GM19023 (cell line): ENCODE data around the gene GAREM2.

Experiments
- ATAC-seq: cut with Tn5 transposase; IDR thresholded peaks from one replicate; pipeline ENCODE4 v1.9.1; 2021; ENCODE audit warnings: mild to moderate bottlenecking, moderate library complexity; ENCODE audit not compliant: unreplicated experiment

Gene GAREM2

DNA sequence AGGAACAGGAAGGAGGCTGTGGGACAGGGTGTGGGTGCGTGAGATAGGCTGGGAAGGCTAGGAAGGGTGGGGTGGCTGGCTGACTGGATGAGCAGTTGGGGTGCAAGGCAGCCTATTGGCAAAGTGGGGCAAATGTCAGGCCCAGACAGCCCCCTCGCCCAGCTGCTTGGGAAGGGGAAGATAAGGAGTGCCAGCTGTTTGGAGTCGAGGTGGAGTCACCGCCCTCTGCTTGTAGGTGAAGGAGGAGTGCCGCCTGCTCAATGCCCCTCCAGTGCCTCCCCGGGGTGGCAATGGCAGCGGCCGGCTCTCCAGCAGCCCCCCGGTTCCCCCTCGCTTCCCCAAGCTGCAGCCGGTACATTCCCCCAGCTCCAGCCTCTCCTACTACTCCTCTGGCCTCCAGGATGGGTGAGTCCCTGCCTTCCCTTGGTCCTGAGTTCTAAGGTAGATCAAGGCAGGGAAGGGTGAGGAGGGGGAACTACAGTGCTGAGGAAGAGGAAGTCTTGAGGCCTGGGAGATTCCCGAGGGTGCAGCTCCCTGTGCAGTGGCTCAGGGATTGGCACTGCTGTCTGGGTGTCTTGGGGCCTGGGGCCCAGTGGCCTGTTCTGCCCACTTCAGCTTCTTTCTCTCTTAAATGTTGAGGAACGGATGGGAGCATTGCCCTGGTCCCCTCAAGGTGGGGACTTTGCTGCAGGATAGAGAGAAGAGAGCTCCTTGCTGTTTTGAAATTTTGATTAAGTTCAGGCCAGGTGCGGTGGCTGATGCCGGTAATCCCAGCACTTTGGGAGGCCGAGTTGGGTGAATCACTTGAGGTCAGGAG lies 13.3 kb downstream of the GAREM2 start:
- ATAC-seq: no peak

DNA sequence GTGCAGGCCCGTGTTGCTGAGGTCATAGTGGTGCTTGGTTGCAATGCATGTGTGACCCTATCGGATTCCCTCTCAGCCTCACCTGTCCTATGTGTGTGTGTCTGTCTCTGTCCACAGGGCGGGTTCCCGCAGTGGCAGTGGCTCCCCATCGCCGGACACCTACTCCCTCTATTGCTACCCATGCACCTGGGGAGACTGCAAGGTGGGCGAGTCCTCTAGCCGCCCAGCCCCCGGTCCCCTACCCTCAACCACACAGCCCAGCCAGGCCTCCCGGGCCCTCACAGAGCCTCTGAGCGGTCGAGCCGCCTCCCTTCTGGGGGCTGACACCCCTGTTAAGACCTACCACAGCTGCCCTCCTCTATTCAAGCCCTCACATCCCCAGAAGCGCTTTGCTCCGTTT lies 14.2 kb downstream of the GAREM2 start:
- no peak for ATAC-seq

DNA sequence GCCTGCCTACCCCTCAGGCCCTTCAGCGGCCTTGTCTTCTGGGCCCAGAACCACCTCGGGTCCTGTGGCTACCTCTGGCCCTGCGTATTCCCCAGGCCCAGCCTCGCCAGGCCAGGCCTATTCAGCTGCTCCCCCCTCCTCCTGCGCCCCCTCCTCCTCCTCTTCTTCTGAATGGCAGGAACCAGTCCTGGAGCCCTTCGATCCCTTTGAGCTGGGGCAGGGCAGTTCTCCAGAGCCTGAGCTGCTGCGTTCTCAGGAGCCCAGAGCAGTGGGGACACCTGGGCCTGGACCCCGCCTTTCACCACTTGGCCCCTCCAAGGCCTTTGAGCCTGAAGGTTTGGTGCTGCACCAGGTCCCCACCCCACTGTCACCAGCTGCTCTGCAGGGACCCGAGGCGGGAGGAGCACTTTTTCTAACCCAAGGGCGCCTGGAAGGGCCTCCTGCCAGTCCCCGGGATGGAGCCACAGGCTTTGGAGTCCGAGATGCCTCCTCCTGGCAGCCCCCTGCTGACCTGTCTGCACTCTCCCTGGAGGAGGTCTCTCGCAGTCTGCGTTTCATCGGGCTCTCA lies 14.7 kb downstream of the GAREM2 start:
- ATAC-seq: no peak

DNA sequence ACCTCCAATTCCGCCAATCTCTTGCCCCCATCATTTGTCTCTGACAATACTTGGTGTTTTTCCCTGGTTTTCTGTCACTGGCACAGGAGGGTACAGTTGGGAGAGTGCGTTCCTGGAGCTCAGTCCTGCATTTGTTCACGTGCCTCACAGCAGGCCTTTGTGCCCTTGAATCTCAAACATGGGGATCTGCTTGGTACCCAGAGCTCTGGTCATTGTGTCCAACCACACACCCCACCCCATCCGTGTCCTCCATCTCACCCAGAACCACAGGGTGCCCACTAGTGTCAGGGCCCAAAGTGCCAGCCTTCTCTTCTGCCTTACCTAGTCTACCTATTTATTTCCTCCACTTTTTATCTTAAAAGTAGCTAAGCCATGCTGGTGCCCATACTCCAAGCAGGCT lies 16.2 kb downstream of the GAREM2 start:
- no peak for ATAC-seq

DNA sequence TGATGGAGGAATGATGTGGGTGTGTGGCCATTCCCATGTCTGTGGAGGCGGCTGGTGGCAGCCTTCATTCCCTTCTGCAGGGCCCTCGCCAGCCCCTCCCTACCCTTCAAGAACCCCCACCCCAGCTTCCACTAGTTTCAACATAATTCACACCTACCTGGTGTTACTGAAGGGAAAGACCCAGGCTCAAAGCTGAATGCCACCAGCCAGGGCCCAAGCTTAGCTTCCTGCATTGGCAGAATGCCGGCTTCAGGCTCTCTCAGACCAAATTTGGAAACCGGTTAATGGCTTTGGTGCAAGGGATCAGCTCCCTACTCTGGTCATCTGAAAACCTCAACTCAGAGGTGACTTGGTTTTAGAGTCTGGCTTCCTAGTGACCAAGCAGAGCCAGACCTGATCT lies 16.9 kb downstream of the GAREM2 start:
- ATAC-seq: no peak

DNA sequence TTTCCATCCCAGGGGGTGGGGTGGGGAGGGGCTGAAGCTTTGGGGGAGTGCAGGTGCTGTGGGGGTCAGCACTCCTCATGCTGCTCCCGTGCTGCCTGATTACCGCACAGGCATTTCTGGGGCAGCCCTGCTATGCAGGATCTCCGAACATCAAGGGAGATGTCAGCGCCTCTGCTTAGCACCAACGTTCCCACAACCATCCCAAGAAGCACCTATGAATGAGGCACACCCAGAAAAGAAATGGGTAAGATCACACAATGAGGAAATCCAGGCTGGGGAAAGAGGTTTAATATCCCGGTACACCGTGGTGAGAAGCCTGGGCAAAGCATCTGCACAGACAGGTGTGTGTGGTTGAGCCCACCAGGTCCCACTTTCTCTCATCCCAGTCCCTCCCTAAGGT lies 17.5 kb downstream of the GAREM2 start:
- no peak for ATAC-seq

DNA sequence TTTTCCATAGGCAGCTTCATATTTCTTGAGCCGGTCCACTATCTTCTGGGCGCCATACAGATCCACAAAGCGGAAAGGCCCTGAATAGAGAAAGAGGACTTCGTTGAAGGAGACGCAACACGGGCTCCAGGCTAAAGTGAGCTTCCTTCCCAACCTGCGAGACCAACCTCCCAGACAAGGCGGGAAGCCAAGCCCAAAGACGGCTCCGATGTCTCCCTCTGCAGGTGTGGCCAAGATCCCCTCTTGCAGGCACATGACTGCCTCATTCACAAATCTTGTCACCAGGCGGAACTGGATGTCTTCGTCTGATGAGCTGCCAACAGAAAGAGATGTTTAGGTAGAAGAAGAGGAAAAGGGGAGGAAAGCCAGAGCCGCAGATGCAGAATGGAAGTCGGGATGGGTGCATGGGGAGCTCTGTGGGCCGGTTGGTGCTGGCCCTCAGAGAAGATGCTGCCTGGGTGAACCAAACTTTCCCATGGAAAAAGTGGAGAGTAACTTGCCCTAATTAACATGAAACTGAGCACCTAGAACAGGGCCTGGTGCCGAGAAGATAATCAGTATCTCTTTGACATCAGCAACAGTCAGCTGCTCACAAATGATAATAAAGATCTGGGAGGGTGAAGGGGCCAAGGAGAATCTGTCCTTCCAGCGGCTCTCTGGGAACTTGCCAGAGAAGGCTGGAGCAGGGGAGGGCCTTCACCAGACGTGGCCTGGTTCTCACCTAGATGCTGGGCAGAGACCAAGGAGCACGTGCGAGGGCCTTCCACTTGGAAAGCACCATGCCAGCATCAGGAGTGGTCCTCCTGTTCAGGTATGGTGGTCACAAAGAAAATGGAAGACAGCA lies 18.6 kb downstream of the GAREM2 start:
- ATAC-seq: no peak

DNA sequence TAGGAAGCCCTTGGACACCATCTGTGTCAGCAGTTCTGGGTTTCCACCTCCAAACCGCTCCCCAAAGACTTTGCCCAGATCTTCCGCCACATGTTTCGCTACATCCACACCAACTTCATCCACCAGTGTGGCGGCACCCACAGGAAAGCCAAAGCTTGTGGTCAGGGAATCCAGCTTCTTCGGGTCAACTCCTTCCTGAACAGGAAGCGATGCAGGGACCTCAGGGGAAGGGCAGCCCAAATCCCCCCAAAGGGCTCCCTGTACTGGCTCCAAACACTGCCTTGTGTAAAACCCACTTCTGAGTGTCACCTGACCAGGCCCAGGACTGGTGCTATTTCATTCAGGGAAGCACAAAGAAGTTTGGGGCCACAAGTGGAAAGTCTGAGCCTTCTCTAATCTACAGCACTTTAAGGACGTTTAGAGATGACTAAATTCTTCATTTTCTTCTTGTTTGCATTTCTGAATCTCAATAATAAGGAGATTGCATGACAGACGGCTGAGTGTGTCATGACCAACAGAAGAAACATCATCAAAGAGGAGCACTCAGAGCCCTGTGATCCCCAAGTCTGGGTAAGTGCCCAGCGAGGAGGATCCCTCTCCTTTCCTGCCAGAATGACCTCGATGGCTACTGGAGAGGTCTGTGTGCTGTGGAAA lies 20.8 kb downstream of the GAREM2 start:
- ATAC-seq: no peak

DNA sequence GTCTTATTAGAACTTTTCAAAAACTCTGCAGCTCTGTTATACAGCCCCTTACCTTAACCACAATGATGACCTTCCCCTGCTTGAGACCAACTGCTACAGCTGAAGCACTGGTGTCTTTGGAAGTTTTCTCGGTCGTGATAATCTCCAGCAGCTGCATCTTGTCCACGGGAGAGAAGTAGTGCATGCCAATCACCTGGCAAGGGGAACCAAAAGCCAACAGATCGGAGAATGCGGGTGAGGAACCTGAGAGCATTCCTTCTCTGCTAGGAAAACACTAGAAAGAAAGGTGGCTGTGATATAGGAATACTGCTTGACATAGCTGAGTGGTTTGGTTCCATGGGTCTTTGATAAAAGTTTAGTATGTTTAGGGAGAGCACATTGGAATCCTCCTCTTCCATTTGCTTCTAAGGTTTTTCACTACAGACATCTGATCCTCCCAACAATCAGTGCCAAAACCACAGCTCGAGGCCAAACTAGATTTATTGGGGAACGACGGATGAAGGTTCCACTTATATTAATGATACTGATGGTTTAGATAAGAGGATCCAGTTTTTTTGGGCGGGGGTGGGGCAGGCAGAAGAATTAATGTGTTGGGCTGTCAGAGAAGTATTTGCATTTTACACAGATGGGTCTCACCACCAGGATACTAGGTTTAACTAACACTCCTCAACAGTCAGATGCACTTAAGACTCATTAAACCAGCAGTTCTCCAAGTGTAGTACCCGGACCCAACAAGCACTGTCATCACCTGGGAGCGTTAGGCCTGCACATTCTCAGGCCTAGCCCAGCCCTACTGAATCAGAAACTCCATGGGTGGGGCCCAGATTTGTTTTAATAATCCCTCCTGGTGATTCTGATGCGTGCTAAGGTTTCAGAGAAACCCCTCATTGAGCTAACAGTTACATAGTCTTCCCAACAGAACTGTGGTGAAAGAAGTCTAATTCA lies 22.4 kb downstream of the GAREM2 start:
- ATAC-seq: no peak

DNA sequence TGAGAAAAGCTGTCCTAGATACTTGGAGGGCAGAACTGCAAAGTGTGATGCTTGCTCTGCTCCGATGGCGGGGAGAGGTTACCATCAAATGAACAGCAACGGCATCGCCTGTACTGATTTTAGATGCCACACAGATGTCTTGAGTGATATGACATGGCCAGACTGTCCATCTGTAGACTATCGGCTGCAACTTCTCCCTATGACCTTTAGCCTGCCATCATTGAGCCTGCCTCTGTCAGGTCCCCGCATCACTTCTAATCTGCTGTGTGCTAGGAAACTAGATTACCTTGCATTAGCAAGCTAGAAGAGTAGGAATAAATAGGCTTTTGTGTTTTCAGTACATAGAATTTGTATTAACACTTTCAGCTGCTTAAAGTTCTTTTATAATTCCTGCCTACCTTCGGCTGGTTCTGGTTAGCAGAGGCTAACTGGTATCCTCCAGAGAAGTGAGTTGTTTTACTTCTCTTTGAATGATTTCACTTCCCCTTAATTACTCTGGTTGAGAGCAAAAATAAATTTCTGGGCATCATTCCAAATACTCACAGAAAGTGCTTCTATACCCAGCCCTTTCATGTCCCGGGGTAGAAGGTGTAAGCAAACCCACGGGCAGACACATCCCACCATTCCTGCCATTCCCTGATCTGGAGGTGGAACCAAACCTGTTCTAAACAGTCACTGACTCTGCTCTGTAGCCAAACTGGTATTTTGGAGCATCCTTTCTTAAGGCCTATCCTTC lies 24.0 kb downstream of the GAREM2 start:
- no peak for ATAC-seq

DNA sequence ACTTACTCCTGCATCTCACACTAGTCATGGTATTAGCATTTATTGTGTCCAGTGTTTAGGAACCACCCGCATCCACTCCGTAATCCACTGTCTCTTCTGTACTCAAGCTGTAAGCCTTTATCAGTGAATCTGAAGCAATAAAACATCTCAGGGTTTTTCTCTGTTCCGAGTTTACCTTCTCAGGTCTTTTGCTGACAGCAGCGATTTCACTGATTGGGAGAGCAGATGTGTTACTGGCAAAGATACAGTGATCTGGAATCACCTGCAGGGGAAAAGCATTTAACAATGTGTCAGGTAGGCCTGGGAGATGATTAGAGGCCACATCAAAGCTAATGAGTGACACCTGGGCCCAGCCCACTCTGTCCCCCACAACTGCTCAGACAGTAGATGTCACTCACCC lies 24.6 kb downstream of the GAREM2 start:
- ATAC-seq: no peak

DNA sequence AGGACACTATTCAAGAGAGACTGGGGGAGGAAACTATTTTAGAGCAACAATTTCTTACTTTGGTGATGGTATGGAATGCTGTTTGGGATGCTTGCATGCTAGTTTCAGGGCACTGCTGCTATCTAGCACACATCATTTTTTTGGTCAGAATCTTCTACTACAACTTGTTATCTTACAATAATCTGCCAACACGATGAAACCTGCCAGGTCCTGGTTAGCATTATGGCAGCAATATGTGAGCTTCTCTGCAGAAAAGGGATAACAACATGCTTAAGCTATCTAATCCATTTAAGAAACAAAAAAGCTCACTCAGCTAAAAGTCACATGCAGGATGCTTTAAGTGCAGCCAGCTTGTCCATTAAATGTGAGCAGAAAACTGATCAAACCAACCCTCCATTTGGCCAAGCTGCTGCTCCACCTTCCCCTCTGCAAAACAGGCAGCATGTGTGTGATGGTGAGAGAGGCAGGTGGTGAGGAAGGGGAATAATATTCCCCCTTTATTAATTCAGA lies 30.1 kb downstream of the GAREM2 start:
- no peak for ATAC-seq

DNA sequence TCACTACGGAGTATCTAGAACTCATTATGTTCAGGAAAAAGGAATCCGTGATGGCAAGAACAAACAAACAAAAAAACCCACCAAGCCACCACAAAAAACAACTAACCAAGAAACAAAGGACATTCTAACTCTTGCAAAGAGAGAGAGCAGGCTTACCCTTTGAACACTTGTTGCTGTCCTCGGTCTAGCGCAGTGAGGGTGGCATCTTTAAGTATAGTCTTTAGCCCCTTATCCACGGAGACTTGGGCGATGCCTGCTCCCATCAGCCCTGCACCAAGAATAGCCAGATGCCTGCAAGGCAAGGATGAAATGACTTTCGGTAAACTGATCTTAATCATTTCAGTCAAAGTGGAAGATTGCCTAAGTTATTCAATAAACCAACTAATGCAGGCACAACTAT lies 31.0 kb downstream of the GAREM2 start:
- ATAC-seq: no peak

DNA sequence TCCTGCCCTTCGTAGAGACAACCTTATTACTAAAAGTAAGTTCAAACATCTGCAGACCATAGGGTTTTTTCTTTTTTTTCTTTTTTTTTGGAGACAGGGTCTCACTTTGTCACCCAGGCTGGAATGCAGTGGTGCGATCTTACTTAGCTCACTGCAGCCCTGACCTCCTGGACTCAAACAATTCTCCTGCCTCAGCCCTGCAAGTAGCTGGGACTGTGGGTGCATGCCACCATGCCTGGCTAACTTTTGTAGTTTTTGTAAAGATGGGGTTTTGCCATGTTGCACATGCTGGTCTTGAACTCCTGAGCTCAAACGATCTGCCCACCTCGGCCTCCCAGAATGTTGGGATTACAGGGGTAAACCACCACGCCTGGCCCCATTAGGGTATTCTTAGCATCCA lies 39.1 kb downstream of the GAREM2 start:
- ATAC-seq: no peak

DNA sequence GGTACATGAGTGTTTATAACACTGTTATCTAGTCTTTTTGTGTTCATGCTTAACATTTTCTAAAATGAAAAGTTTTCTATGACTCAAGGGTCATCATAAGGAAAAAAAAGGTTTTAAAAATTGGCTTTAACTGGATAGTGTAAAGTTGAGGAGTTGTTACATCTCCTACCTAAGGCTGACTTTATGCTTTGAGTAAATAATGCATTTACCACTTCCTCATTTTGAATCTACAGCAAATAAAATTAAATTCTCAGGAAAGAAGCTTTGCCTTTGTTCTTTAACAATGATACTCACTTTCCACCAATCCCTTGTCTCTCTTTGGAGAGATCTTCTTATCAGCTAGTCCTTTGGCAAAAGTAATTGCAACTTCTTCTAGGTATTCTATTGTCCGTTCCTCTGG lies 41.9 kb downstream of the GAREM2 start:
- no peak for ATAC-seq

DNA sequence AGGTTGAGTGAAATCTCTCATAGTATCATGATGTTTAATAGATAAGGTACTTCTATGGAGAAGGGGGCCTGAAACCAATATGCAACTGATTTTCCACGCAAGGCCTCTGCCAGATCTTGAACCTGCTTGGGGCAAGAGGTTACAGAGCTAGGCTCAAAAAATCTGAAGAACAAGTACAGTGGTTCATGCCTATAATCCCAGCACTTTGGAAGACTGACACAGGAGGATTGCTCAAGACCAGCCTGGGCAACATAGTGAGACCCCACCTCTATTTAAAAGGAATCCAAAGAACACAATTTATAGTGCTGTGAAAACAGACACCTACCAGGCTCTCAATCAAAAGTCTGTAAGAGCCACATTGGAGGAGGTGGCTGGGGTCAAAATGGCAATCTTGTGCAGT lies 42.9 kb downstream of the GAREM2 start:
- ATAC-seq: no peak

DNA sequence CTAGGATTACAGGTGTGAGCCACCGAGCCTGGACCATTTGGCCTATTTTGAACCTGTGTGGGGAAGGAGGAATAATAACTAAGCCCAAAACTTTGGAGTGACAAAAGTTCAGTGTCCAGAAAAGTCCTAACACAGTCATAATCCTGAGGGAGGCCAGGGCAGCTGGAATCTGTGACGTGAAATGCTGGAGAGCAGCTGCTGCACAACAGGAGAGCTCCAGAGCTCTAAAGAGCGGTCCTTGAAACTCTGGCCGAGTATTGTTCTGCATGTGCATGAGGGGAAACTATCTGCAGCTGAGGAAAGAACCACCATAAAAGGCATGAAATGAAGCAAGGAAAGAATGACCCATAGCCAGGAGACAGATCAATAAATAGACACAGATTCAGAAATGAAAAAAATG lies 43.7 kb downstream of the GAREM2 start:
- ATAC-seq: no peak

DNA sequence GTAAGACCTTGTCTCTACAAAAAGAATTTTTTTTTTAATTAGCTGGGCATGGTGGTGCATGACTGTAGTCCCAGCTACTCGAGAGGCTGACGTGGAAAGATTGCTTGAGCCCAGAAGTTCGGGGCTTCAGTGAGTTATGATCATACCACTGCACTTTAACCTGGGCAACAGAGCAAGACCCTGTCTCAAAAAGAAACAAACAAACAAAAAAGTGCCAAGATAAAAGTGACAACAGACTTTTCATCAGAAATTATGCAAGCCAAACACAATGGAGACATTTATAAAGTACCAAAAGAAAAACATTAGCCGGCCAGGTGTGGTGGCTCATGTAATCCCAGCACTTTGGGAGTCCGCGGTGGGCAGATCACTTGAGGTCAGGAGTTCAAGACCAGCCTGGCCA lies 44.8 kb downstream of the GAREM2 start:
- ATAC-seq: no peak

DNA sequence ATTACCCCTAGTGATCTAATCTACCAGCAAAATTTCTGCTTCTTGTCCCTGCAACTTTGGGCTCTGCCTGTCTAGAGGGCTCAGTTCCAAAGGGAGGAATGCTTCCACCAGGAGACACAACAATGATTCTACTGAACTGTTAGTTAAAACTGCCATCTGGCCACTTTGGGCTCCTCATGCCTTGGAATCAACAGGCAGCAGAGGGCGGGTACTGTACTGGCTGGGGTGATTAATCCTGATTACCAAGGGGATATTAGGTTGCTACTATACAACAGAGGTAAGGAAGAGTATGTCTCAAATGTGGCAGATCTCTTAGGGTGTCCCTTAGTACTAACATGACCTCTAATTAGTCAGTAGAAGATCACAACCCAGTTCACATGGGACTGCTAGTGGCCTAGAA lies 50.1 kb downstream of the GAREM2 start:
- no peak for ATAC-seq
